Activated CD4-positive, CD25-positive, alpha-beta regulatory T cell treated with anti-CD3 and anti-CD28 coated beads, Interleukin-2, amount 50 U/mL, for 72 hours (primary cell): Measurements from ENCODE around the gene LUZP1.

Experiments
- DNase-seq: peaks from one replicate; pipeline ENCODE4 v3.0.0; 2021

LUZP1 gene

DNA sequence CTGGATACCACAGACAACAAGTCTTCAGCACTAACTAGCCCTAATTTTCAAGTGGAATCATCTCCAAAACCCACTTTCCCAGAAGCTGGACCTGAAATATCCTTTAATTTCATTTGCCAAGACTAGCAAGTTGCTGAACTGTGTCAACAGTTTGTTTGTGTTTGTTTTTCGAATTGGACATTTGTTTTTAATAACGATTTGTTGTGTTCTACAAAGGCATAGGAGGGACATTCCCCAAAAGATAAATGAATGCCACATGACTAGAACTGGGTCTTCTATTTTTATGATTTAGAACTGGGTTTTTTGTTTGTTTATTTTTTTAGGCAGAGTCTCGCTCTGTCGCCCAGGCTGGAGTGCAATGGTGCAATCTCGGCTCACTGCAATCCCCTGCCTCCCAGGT is 17.9 kb downstream of the LUZP1 start:
- DNase-seq: no peak

DNA sequence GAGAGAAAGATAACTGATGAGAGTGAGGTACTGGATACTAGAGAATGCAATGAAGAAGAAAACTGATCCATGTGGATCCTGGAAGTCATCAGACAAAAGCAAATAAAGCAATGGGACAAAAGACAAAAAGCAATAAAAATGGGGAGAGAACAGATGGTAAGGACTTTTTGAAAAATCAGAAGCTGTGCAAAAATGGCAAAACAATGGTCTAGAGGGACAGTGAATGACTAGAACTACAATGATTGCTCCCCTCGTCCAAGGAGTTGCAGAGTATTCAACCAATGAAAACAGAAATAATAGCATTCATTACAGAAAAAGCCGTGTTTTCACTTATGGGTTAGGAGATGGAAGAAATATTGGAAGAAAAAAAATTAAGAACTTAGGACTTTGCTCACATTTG is 18.5 kb downstream of the LUZP1 start:
- DNase-seq: no peak

- DNase-seq: no peak
Observed at GRCh38 chr1:23149114-23149513, 19.5 kb downstream of the LUZP1 start.

GRCh38 chr1:23148084-23148483 is 20.6 kb downstream of the LUZP1 start:
- no peak for DNase-seq

GRCh38 chr1:23140940-23141596 is 27.6 kb downstream of the LUZP1 start:
- DNase-seq: no peak

GRCh38 chr1:23135268-23135667 is 33.4 kb downstream of the LUZP1 start:
- DNase-seq: no peak

- DNase-seq: no peak
Observed at GRCh38 chr1:23134055-23134454, 34.6 kb downstream of the LUZP1 start.

GRCh38 chr1:23133587-23133986 is 35.1 kb downstream of the LUZP1 start:
- DNase-seq: no peak

GRCh38 chr1:23132033-23132432 is 36.6 kb downstream of the LUZP1 start:
- DNase-seq: no peak

DNA sequence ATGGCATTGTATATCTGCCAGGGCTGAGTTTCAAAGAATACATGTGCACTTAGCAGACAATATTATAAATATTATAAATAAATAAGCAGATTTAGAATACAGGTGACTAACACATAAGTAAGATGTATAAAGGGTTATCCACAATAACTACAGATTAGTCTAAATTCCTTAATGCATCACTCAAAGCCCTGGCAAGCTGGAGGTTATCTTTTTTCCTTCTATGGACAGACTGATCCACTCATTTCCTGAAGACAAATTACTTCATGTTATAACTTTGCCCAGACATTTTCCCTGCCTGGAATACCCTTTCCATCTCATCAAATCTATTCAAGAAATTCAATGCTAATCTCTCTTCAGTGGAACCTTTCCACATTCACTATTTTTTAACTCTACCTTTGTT is 38.8 kb downstream of the LUZP1 start:
- no peak for DNase-seq

DNA sequence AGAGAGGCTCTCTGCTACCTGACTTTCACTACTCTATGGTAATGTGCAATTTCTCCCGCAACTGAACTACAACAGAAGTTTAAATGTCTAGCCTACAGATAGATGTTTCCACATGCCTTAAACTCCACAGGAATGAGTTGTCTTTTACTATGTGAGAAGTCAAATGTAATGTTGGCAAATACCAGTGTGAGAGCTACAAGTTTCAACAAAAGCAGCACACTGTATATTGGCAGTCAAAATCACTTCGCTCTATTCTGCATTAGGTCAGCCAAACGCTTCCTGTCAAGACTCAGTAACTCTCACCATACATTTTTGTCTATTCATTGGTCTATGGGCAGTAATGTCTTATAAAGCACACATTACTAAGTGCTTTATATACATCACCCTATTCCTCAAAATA is 41.9 kb downstream of the LUZP1 start:
- no peak for DNase-seq

DNA sequence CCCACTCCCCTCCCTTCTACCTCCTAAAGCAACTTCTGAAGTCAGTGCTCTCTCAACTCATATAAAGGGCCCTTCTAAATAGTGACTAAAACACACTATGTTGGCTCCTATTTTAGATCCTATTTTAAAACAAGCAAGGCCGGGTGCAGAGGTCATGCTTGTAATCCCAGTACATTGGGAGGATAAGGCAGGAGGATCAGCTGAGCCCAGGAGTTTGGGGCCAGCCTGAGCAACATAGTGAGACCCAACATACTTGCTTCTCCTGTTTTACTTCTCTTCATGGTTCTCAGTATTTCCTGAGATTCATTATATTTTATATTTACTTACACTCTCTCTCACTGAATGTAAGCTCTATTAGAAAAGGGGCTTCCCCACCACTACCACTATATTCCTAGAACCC is 42.5 kb downstream of the LUZP1 start:
- no peak for DNase-seq

DNA sequence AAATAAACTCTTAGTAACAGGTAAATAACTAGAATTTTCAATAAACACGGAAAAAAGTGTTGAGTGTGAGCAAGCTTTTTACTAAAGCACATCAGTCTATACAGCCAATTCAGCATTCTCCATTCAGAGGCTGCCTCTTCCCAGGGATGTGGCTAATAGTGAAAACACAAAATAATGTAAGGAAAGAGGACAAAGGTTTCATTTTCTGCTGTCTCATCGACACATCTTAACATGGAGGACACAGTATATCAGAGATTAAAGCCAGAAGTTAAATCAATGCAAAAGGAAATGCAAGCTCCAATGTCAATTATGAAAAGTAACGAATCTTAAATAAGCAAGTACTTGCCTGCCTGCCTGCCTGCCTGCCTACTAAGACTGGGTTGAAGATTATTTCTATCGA is 43.2 kb downstream of the LUZP1 start:
- no peak for DNase-seq

DNA sequence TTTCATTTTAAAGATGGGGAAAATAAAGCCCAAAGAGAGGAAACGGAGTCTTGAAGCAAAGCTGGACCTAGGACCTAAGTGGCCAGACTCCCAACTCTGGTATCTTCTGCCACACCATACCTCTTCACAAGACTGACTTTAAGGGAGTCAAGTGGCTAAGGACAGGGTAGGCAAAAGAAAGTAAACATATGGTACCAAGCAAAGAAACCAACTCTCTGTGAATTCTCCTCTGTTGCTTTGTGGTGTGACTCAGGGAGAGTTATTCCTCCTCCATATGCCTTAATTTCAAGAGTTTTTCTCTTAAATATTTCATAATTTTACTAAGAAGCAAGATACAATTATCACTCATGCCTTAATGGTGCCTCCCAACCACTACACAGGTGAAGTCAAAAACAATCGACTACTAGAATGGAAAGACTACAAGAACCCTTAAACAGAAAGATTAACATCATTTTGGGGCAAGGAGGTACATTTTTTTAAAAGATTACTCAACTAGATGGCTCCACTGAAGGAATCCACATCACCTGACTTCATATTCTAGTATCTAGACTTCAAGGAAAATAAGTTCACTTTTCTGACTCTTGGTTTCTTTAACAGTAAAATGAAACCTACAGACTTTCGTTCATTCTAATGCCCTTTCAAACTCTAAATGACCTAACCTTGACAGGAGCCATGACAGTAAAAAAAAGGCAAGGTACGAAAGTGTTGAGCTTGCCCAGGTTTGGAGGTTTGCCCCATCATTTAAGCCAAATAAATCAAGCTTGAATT is 44.2 kb downstream of the LUZP1 start:
- no peak for DNase-seq

- DNase-seq: no peak
Observed at GRCh38 chr1:23123528-23123927, 45.1 kb downstream of the LUZP1 start.

DNA sequence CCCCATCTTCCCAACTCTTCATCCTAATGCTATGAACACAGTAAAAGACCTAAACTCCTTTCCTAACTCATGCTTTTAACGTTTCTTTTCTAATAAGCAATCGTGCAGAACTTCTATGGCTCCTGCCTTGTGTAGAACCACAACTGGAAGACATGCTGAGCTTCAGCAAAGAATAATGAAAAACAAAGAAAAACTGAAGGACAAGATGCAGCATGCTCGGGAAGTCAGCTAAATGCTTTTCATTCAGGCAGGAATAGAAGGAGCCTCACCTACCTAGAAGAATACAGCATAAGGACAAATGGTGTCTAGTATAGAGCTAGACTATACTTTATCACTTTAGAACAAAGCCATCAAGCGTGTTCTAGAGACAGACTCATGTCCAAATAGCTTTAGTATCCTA is 45.9 kb downstream of the LUZP1 start:
- DNase-seq: no peak

DNA sequence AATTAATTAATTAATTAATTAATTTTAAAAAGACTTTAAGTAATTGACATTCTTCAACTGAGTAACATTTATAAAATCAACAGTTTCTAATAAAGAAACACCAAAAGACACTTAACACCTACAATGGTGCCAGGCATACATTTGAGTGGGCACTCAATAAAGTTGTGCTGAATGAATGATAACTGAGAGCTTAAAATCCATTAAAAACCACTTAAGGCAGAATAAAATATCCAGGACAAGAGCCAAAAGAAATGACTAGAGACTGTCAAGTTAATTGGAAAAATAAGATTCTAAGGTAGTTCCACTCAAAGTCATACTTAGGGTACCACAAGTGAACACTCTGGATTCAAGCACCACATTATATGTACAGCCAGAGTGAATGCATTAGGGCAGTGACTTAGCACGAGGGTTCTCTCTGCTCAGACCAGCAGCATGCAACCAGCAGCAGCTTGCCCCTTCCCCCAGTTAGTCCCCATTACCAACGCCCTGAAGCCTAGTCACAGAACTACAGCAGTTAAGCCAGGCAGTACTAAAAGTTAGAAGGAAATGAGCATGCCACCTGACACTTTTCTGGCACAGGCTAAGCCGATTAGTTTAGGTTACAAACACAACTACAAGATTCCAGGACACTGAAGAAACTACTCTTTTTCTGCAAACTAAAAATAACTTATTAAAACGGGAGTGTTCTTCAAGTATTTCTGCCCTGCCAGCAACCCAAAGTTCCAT is 46.5 kb downstream of the LUZP1 start:
- DNase-seq: no peak

- DNase-seq: no peak
Observed at GRCh38 chr1:23120383-23120782, 48.3 kb downstream of the LUZP1 start.

- no peak for DNase-seq
Observed at GRCh38 chr1:23118957-23119792, 49.5 kb downstream of the LUZP1 start.

DNA sequence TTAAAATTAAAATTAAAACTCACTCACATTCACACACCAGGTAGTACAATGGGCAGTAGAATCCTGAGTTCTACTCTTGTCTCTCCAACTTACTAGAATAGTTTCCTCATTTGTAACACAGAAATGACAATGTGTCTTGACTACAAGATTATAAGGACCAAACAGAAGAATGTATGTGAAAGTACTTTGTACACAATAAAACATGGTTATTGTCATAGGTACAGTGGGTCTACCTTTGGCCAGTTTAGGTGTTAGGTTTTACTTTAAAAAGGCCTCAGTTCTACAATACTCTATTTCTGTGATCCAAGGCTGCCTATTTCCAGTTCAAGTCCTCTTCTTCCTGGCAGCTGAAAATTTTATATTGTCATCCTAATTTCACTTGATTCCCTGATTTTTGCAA is 50.2 kb downstream of the LUZP1 start:
- DNase-seq: no peak

- no peak for DNase-seq
Observed at GRCh38 chr1:23116921-23117699, 51.5 kb downstream of the LUZP1 start.

- no peak for DNase-seq
Observed at GRCh38 chr1:23116216-23116836, 52.3 kb downstream of the LUZP1 start.
